RCC 7860 (cell line): Measurements from ENCODE around the gene CA14.
"Not testable (repeated sequence)": the region's sequence is repeated elsewhere in the genome, so short reads cannot be mapped to it uniquely, and the experiment has no call there.

Experiments used
- DNase-seq: peaks from one replicate; pipeline ENCODE4 v3.0.0-alpha.2; 2015; ENCODE audit warnings: low spot score
- FAIRE-seq: peaks from 2 replicates; lab custom pipeline; 2012; peaks lifted over from hg19 to GRCh38; lab: Jason Lieb, UNC

The CA14 gene

DNA sequence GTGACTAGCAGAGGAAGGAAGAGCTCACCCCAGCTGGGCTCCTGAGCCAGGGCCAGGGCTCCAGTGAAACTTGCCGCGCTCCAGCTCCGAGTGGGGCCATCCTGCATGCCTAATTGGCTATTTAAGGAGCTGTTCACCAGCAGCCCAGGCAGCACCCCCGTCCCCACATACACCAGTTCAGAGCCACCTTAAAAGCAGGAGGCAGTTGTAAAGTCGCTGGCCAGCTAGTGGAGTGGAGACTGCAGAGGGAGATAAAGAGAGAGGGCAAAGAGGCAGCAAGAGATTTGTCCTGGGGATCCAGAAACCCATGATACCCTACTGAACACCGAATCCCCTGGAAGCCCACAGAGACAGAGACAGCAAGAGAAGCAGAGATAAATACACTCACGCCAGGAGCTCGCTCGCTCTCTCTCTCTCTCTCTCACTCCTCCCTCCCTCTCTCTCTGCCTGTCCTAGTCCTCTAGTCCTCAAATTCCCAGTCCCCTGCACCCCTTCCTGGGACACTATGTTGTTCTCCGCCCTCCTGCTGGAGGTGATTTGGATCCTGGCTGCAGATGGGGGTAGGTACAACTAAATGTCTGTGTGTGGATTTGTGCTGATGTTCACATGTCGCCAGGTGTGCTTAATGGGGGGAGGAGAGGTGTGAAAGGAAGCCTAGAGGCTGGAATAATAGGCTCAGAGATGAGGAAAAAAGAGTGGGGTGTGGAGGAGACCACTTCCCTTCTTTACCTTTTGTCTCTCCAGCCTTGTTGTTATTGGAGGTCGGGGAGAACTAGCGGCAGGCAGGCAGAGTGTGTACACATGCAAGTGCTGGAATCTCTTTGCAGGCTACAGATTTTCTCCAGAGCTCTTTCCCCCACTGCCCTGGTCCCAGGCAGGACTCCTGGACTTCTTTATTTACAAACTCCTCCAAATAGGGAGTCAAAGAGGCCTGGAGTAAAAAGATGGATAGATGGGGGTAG is at the start of gene CA14:
Gene CA14 (plus strand): TSS at position 151 of the 962 bp plus-strand sequence. CDS start 355 bp downstream, at position 506.
- DNase-seq (no peak), FAIRE-seq (no peak)

DNA sequence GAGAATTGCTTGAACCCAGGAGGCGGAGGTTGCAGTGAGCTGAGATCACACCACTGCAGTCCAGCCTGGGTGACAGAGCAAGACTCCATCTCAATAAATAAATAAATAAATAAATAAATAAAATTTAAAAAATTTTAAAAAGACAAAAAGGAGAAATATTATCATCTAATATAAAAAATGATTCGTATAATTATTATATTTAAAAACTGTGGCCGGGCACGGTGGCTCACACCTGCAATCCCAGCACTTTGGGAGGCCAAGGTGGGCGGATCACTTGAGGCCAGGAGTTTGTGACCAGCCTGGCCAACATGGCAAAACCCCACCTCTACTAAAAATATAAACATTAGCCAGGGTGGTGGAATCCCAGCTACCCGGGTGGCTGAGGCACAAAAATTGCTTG is 49.1 kb upstream of the CA14 start:
- not testable (repeated sequence) for FAIRE-seq

GRCh38 chr1:150210091-150210490 is 47.5 kb upstream of the CA14 start:
- FAIRE-seq, result no peak

More for the DNA sequence above, 49.1 kb upstream of the CA14 start:
- DNase-seq, result not testable (repeated sequence)

DNA sequence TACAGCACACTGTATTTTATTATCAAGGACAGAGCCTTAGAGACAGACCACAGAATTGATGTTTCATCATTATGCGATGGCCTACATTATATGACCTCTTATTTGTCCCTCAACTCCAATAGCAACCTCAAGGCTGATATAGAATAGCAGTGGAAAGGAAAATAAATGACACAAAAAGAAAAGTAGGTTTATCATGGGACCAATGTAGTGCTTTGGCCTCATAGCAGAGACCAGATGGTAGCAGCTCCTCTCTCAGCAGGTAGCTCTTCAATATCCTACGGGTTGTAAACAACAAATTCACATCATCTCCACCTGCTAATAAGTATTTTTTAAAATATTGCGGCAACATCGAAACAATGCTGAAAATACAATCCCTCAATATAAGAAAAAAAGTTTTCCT is 46.9 kb upstream of the CA14 start:
- FAIRE-seq, result no peak

More at GRCh38 chr1:150210091-150210490, 47.5 kb upstream of the CA14 start:
- DNase-seq, result no peak

GRCh38 chr1:150212070-150212469 is 45.5 kb upstream of the CA14 start:
- FAIRE-seq, result no peak
- no peak for DNase-seq

More for the DNA sequence above, 46.9 kb upstream of the CA14 start:
- DNase-seq, result no peak

DNA sequence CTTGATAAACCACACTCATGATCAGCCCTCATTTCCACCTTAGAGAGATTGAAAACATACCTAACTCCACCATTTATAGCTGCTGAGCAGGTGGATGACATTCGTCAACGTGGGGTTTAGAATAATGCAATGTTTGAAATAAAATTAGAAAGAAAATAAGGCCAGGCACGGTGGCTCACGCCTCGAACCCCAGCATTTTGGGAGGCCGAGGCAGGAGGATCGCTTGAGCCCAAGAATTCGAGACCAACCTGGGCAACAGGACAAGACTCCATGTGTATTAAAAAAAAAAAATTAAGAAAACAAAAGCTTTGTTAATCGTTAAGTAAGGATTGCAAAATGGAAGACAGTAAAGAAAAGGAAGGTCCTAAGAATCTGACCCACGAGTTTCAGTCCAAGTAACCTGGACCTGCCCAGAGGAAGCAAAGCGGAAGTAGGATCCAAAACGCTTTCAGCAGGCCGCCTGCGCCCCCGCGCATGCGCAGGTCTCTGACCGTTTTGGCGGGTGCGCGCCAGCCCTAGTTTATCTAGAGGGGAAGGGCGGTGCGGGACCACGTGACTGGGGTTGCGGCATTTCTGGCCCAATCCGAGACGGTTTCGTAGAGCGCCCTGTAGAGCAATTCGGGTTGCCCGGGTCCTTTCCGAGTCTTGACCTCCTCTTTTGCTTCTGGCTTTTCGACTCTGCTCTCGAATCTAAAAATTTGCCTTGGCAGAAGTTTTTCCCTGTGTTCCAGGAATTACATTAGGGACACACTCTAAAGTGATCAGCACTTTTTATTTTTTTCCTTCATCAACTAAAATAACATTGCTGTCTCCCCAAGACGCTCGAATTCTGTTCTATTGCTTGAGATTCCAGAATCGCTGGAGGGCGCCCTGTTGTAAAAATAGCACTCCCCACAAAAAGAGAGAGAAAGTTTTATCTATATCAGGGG is 44.1 kb upstream of the CA14 start:
- peak; percentile 52 for DNase-seq
- FAIRE-seq, result no peak

DNA sequence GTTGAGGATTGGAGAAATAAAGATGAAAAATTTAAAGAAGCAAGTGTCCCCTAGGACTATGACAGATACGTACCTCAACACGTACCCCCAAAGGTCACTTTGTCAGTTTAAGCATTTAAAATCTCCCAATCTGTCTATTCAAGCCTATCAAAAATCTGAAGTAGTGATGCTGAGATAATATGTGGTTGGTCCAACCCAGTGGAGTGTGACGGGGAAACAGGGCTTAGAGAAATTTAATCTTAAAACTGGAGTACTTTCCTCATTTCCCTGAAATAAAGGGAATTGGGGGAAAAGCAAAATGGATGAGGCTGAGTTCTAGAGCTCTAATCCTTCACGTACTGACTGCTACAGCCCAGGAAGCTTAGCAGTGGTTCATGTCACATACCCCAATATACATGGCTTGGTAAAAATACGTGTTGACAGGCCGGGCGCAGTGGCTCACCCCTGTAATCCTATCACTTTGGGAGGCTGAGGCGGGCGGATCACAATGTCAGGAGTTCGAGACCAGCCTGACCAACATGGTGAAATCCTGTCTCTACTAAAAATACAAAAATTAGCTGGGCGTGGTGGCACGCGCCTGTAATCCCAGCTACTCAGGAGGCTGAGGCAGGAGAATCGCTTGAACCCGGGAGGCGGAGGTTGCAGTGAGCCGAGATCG is 43.3 kb upstream of the CA14 start:
- not testable (repeated sequence) for DNase-seq, FAIRE-seq

GRCh38 chr1:150215855-150216254 is 41.7 kb upstream of the CA14 start:
- FAIRE-seq, DNase-seq: not testable (repeated sequence)

- FAIRE-seq (no peak), DNase-seq (no peak)
These were observed 36.0 kb upstream of the CA14 start for GRCh38 chr1:150221552-150221951.

DNA sequence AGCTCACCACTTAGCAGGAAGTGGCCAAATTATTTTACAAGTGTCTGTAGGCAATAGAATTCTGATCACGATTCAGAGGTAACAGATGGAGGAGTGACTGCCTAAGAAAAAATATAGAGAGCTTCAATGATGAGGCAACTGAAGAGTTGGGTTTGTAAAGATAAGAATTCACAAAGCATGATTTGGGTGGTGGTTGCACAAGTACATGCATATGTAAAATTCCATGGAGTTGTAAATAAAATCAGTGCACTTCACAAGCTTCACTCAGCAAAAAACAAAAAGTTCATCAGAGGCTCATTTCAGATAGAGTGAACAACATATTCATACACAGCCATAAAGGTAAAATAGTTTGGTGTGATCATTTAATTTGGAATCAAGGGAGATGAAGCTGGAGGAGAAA is 32.6 kb upstream of the CA14 start:
- DNase-seq, result no peak
- no peak for FAIRE-seq

DNA sequence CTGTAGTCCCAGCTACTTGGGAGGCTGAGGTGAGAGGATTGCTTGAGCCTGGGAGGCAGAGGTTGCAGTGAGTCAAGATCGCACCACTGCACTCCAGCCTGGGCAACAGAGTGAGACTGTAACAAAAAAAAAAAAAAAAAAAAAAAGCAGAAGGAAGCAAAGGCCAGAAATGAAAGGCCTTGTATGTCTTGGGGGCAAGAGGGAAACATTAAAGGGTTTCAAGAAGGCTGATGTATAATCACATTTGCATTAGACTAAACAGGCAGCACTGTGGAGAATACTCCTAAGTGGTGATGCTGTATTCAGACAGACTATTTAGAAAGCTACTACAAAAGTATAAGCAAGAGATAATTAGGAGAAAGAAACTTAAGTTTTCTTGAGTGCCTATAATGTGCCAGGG is 32.0 kb upstream of the CA14 start:
- no peak for DNase-seq
- no peak for FAIRE-seq

DNA sequence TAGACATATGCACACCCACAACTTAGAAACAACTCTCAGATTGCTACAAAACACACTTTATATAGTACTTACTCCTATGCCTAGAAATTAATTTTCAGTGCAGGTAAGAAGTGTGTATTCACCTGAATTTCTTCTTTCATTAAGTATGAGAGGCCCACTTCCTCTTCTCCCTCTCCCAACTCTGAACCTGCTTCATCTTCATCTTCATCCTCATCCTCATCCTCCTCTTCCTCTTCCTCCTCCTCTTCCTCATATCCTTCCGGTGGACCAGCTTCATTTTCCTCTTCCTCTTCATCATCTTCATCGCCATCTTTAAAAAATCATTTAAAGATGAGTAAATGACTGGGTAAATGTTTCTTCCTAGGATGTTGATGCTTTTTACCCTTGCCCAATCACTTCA is 31.1 kb upstream of the CA14 start:
- no peak for FAIRE-seq
- DNase-seq, result no peak

DNA sequence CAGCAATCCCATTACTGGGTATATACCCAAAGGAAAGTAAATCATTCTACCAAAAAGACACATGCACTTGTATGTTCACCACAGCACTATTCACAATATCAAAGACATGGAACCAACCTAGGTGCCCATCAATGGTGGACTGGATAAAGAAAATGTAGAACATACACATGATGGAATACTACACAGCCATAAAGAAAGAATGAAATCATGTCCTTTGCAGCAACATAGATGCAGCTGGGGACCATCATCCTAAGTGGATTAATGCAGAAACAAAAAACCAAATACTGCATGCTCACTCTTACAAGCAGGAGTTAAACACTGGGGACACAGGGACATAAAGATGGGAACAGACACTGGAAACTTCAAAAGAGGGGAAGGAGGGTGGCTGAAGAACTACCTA is 30.3 kb upstream of the CA14 start:
- no peak for DNase-seq
- no peak for FAIRE-seq

DNA sequence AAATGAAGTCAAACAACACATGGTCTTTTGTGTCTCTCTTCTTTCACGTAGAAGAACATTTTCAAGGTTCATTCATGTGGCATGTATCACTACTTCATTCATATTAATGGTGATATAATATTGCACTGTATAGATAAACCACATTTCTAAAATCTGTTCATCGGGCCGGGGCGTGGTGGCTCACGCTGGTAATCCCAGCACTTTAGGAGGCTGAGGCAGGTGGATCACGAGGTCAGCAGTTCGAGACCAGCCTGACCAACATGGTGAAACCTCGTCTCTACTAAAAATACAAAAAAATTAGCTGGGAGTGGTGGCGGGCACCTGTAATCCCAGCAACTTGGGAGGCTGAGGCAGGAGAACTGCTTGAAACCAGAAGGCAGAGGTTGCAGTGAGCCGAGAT is 29.3 kb upstream of the CA14 start:
- not testable (repeated sequence) for FAIRE-seq, DNase-seq

GRCh38 chr1:150232921-150233320 is 24.7 kb upstream of the CA14 start:
- not testable (repeated sequence) for FAIRE-seq, DNase-seq

GRCh38 chr1:150233359-150234308 is 23.9 kb upstream of the CA14 start:
- DNase-seq (no peak), FAIRE-seq (no peak)

GRCh38 chr1:150234309-150234565 is 23.3 kb upstream of the CA14 start:
- no peak for FAIRE-seq
- DNase-seq, result no peak

- FAIRE-seq, result peak; percentile 17
- peak; percentile 66 for DNase-seq
These were observed 22.8 kb upstream of the CA14 start for GRCh38 chr1:150234566-150235293.

GRCh38 chr1:150235294-150235851 is 22.2 kb upstream of the CA14 start:
- DNase-seq (peak; percentile 21), FAIRE-seq (no peak)
